HCT116 (cell line): ENCODE data around the gene DTNB. TPM values are rescaled to one million over a fixed set of nuclear protein-coding genes. Genes with fewer than 3 reads are reported as not detected.

ENCODE experiments used
- ATAC-seq: fragments of 200-7000 bp; cut with Tn5 transposase; 2 replicates; pipeline ENCODE4 v1.9.1; 2020; ENCODE audit warnings: mild to moderate bottlenecking, moderate library complexity
- BruUV-seq: library from RNA; stranded (reverse); fragments of 400-500 nt; replicated peaks from 2 replicates; lab custom pipeline; 2021; lab: Mats Ljungman, UMichigan
- CTCF ChIA-PET: fragments of 300-600 bp; sonication (Branson Sonifier 250); formaldehyde crosslinking; loops from one replicate; lab custom pipeline; 2021; ENCODE audit warnings: antibody characterized with exemption; lab: Charles Lee
- POLR2A ChIA-PET: fragments of 300-600, 350-600 bp; sonication (Branson Sonifier 250); formaldehyde crosslinking; loops from one replicate; lab custom pipeline; 2021; ENCODE audit warnings: antibody characterized with exemption; lab: Charles Lee
- RAD21 ChIA-PET, 2 experiments: fragments of 300-600 bp; sonication (Branson Sonifier 250); formaldehyde crosslinking; loops; one replicate each; lab custom pipeline; 2023; ENCODE audit warnings: low total read pairs in 2 of 2; ENCODE audit not compliant: uncharacterized antibody in 2 of 2, unreplicated experiment in 2 of 2, low non-redundant PET in 1 of 2; lab: Charles Lee
- DNase-seq: peaks from one replicate; pipeline ENCODE4 v3.0.0-alpha.2; 2010; ENCODE audit warnings: low read depth, low spot score
- H2AFZ ChIP-seq: fragments of 200-600 bp; shearing (Covaris generic), sonication (generic); 2 replicates; pipeline ENCODE4 v1.6.1; 2017; ENCODE audit warnings: low read depth, mixed run types, mixed read lengths, antibody characterized with exemption, low read length; ENCODE audit not compliant: poor library complexity, severe bottlenecking
- H3K27ac ChIP-seq: 2 replicates; pipeline ENCODE4 v1.5.1; 2012; ENCODE audit warnings: low read depth, low read length
- H3K27me3 ChIP-seq: fragments of 200-600 bp; sonication (generic); 2 replicates; pipeline ENCODE4 v1.6.1; 2016; ENCODE audit warnings: mixed run types, low read length, mixed read lengths; ENCODE audit not compliant: insufficient read depth
- H3K36me3 ChIP-seq, 2 experiments: fragments of 200-500 bp in 1 of 2; fragments of 200-600 bp in 1 of 2; sonication (Bioruptor generic) in 1 of 2; sonication (generic) in 1 of 2; 2 replicates each; pipeline versions ENCODE4 v1.5.1 to v1.6.1; 2014 to 2016; ENCODE audit warnings: low read length in 2 of 2, inconsistent platforms in 1 of 2, mixed read lengths in 1 of 2, mixed run types in 1 of 2; ENCODE audit not compliant: insufficient read depth in 2 of 2, control insufficient read depth in 1 of 2
- H3K4me1 ChIP-seq, 2 experiments: fragments of 200-600 bp in 1 of 2; sonication (generic) in 1 of 2; 2 replicates each; pipeline versions ENCODE4 v1.5.1 to v1.6.1; 2012 to 2017; ENCODE audit warnings: low read length in 2 of 2, inconsistent platforms in 1 of 2, mild to moderate bottlenecking in 1 of 2, mixed read lengths in 1 of 2, mixed run types in 1 of 2, moderate library complexity in 1 of 2; ENCODE audit not compliant: insufficient read depth in 2 of 2, control insufficient read depth in 1 of 2
- H3K4me2 ChIP-seq: fragments of 200-600 bp; sonication (generic); 2 replicates; pipeline ENCODE4 v1.6.1; 2017; ENCODE audit warnings: mixed run types, low read length, mixed read lengths
- H3K4me3 ChIP-seq, 2 experiments: fragments of 200-600 bp in 1 of 2; sonication (generic) in 1 of 2; replicated peaks in 1 of 2; 2 replicates each; pipeline ENCODE4 v1.5.1; 2011 to 2016; ENCODE audit warnings: low read length in 2 of 2, control low read depth in 1 of 2, low read depth in 1 of 2, mild to moderate bottlenecking in 1 of 2, mixed read lengths in 1 of 2, mixed run types in 1 of 2
- H3K79me2 ChIP-seq: fragments of 200-600 bp; sonication (generic); 2 replicates; pipeline ENCODE4 v1.6.1; 2017; ENCODE audit warnings: mild to moderate bottlenecking, mixed run types, low read length, moderate library complexity, mixed read lengths; ENCODE audit not compliant: insufficient read depth
- H3K9ac ChIP-seq: fragments of 200-600 bp; sonication (generic); 2 replicates; pipeline ENCODE4 v1.6.1; 2016; ENCODE audit warnings: low read length, mixed read lengths
- H3K9me2 ChIP-seq: fragments of 200-600 bp; sonication (generic), shearing (Covaris generic); 2 replicates; pipeline ENCODE4 v1.6.1; 2017; ENCODE audit warnings: mixed run types, mild to moderate bottlenecking, moderate library complexity; ENCODE audit not compliant: insufficient read depth
- H3K9me3 ChIP-seq, 2 experiments: fragments of 200-500 bp in 1 of 2; fragments of 200-600 bp in 1 of 2; sonication (Bioruptor generic) in 1 of 2; sonication (generic) in 1 of 2; 2 replicates each; pipeline ENCODE4 v1.6.1; 2014 to 2017; ENCODE audit warnings: low read length in 2 of 2, mixed read lengths in 2 of 2, inconsistent platforms in 1 of 2, low read depth in 1 of 2, mild to moderate bottlenecking in 1 of 2, mixed run types in 1 of 2, moderate library complexity in 1 of 2; ENCODE audit not compliant: control insufficient read depth in 1 of 2, insufficient read depth in 1 of 2
- H4K20me1 ChIP-seq: fragments of 200-600 bp; sonication (generic), shearing (Covaris generic); 2 replicates; pipeline ENCODE4 v1.6.1; 2017; ENCODE audit warnings: mixed run types, mild to moderate bottlenecking, moderate library complexity; ENCODE audit not compliant: insufficient read depth
- CBX3 ChIP-seq: IDR thresholded peaks from 2 replicates; pipeline ENCODE4 v1.6.1; 2012; ENCODE audit warnings: low read depth
- EGR1 ChIP-seq: IDR thresholded peaks from 2 replicates; pipeline ENCODE4 v1.6.1; 2012; ENCODE audit warnings: low read depth
- ELF1 ChIP-seq: IDR thresholded peaks from 2 replicates; pipeline ENCODE4 v1.6.1; 2012; ENCODE audit warnings: low read depth, borderline replicate concordance
- EZH2 ChIP-seq: fragments of 200-600 bp; sonication (generic); IDR thresholded peaks from 2 replicates; pipeline ENCODE4 v1.6.1; 2017; ENCODE audit warnings: antibody characterized with exemption, mixed run types
- EZH2phosphoT487 ChIP-seq: fragments of 200-600 bp; IDR thresholded peaks from 2 replicates; pipeline ENCODE4 v1.6.1; 2018; ENCODE audit warnings: antibody characterized with exemption, borderline replicate concordance
- FOSL1 ChIP-seq: IDR thresholded peaks from 2 replicates; pipeline ENCODE4 v1.6.1; 2012; ENCODE audit warnings: low read depth
- JUND ChIP-seq: IDR thresholded peaks from 2 replicates; pipeline ENCODE4 v1.6.1; 2012
- POLR2A ChIP-seq: IDR thresholded peaks from 2 replicates; pipeline ENCODE4 v1.7.0; 2011; ENCODE audit warnings: borderline replicate concordance; ENCODE audit not compliant: insufficient read depth, insufficient read length; ENCODE audit errors: extremely low read depth
- POLR2AphosphoS5 ChIP-seq: IDR thresholded peaks from 2 replicates; pipeline ENCODE4 v1.6.1; 2011; ENCODE audit warnings: mild to moderate bottlenecking, low read depth, low read length, moderate library complexity
- SIN3A ChIP-seq: IDR thresholded peaks from 2 replicates; pipeline ENCODE4 v1.6.1; 2012; ENCODE audit warnings: low read depth
- YY1 ChIP-seq: IDR thresholded peaks from 2 replicates; pipeline ENCODE4 v1.6.1; 2011; ENCODE audit warnings: low read length, low read depth, moderate library complexity, mild to moderate bottlenecking; ENCODE audit not compliant: insufficient replicate concordance; ENCODE audit errors: extremely low read depth
- intact Hi-C: fragments of 100-400 bp; cut with micrococcal nuclease; formaldehyde crosslinking; loops from 2 replicates; pipeline ENCODE4 v1.10.0; 2022
- total RNA-seq: library from RNA; stranded (reverse); gene quantifications from one replicate; pipeline ENCODE4 v1.2.1, GENCODE V29; 2021; ENCODE audit not compliant: unreplicated experiment
- TF ChIP-seq, protein P1 (sequence below): IDR thresholded peaks from 2 replicates; pipeline ENCODE4 v1.6.1; 2011; ENCODE audit warnings: mild to moderate bottlenecking, low read length, moderate library complexity; ENCODE audit not compliant: insufficient replicate concordance; ENCODE audit errors: extremely low read depth
- TF ChIP-seq, protein P2 (sequence below): IDR thresholded peaks from 2 replicates; pipeline ENCODE4 v1.6.1; 2012; ENCODE audit warnings: low read depth
- TF ChIP-seq, protein P3 (sequence below): IDR thresholded peaks from 2 replicates; pipeline ENCODE4 v1.6.1; 2012
- TF ChIP-seq, protein P4 (sequence below), 3 experiments: fragments of 200-600 bp in 1 of 3; sonication (generic) in 1 of 3; IDR thresholded peaks in 2 of 3; conservative IDR thresholded peaks in 1 of 3; 2 replicates each; pipeline ENCODE4 v1.5.1; 2012 to 2017; ENCODE audit warnings: low read depth in 2 of 3, low read length in 2 of 3, antibody characterized with exemption in 1 of 3, borderline replicate concordance in 1 of 3, control low read depth in 1 of 3, mild to moderate bottlenecking in 1 of 3, mixed read lengths in 1 of 3, mixed run types in 1 of 3, moderate library complexity in 1 of 3; ENCODE audit not compliant: insufficient read depth in 1 of 3

DTNB gene
- total RNA-seq, 1 experiment from 2014 or later, result 30.2 TPM

DNA sequence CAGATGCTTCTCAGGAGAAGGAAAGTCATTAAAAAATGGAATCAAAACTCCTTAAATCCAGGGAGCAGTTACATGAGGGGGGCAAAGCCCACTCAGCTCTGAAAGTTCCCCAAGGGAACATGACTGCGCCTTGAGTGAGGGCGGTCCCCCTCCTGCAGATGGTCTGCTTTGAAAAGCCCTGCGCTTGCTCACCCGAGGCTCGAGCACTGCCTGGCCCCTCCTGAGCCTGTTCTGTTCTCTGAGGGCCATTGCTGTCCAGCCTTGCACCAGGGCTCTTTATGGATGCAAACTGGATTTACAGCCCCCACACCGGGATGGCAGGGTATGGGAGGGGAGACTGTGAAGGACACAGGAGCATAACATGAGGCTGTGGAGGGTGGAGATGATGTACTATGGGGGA, 293.8 kb downstream of the DTNB start:
- no peak for ATAC-seq
- CTCF ChIA-PET, result no interaction called here

More for the DNA sequence above, 293.8 kb downstream of the DTNB start:
- POLR2A ChIA-PET, result no interaction called here
- intact Hi-C loops, result no loop called here
- Histone ChIP-seq H2AFZ (no peak overlapping the region), H3K9me2 (no peaks in the 10 kb centered on the region), H3K4me1 (peaks cover 12 to 19% of the 10 kb centered on the region in 2 experiments), H3K27ac (no peak overlapping the region), H3K27me3 (no peaks in the 10 kb centered on the region), H3K9me3 (no peaks in the 10 kb centered on the region), H4K20me1 (no peaks in the 10 kb centered on the region), H3K4me2 (no peak overlapping the region), H3K9ac (no peak overlapping the region), H3K4me3 (no peak overlapping the region), H3K79me2 (no peaks in the 10 kb centered on the region), H3K36me3 (no peaks in the 10 kb centered on the region)
- TF ChIP-seq, protein P1, sequence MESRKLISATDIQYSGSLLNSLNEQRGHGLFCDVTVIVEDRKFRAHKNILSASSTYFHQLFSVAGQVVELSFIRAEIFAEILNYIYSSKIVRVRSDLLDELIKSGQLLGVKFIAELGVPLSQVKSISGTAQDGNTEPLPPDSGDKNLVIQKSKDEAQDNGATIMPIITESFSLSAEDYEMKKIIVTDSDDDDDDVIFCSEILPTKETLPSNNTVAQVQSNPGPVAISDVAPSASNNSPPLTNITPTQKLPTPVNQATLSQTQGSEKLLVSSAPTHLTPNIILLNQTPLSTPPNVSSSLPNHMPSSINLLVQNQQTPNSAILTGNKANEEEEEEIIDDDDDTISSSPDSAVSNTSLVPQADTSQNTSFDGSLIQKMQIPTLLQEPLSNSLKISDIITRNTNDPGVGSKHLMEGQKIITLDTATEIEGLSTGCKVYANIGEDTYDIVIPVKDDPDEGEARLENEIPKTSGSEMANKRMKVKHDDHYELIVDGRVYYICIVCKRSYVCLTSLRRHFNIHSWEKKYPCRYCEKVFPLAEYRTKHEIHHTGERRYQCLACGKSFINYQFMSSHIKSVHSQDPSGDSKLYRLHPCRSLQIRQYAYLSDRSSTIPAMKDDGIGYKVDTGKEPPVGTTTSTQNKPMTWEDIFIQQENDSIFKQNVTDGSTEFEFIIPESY, result no peak
- TF ChIP-seq, protein P2, sequence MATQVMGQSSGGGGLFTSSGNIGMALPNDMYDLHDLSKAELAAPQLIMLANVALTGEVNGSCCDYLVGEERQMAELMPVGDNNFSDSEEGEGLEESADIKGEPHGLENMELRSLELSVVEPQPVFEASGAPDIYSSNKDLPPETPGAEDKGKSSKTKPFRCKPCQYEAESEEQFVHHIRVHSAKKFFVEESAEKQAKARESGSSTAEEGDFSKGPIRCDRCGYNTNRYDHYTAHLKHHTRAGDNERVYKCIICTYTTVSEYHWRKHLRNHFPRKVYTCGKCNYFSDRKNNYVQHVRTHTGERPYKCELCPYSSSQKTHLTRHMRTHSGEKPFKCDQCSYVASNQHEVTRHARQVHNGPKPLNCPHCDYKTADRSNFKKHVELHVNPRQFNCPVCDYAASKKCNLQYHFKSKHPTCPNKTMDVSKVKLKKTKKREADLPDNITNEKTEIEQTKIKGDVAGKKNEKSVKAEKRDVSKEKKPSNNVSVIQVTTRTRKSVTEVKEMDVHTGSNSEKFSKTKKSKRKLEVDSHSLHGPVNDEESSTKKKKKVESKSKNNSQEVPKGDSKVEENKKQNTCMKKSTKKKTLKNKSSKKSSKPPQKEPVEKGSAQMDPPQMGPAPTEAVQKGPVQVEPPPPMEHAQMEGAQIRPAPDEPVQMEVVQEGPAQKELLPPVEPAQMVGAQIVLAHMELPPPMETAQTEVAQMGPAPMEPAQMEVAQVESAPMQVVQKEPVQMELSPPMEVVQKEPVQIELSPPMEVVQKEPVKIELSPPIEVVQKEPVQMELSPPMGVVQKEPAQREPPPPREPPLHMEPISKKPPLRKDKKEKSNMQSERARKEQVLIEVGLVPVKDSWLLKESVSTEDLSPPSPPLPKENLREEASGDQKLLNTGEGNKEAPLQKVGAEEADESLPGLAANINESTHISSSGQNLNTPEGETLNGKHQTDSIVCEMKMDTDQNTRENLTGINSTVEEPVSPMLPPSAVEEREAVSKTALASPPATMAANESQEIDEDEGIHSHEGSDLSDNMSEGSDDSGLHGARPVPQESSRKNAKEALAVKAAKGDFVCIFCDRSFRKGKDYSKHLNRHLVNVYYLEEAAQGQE, result no peak
- TF ChIP-seq, protein P3, sequence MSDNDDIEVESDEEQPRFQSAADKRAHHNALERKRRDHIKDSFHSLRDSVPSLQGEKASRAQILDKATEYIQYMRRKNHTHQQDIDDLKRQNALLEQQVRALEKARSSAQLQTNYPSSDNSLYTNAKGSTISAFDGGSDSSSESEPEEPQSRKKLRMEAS, result no peak
- TF ChIP-seq YY1 (no peak), SIN3A (no peak), EZH2phosphoT487 (no peak), FOSL1 (no peak), POLR2A (no peak), EGR1 (no peak), CBX3 (no peak), JUND (no peak), POLR2AphosphoS5 (no peak), ELF1 (no peak), EZH2 (no peak)
- TF ChIP-seq, protein P4, sequence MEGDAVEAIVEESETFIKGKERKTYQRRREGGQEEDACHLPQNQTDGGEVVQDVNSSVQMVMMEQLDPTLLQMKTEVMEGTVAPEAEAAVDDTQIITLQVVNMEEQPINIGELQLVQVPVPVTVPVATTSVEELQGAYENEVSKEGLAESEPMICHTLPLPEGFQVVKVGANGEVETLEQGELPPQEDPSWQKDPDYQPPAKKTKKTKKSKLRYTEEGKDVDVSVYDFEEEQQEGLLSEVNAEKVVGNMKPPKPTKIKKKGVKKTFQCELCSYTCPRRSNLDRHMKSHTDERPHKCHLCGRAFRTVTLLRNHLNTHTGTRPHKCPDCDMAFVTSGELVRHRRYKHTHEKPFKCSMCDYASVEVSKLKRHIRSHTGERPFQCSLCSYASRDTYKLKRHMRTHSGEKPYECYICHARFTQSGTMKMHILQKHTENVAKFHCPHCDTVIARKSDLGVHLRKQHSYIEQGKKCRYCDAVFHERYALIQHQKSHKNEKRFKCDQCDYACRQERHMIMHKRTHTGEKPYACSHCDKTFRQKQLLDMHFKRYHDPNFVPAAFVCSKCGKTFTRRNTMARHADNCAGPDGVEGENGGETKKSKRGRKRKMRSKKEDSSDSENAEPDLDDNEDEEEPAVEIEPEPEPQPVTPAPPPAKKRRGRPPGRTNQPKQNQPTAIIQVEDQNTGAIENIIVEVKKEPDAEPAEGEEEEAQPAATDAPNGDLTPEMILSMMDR (IDR thresholded peaks at IDR 0.05 in 2 of 3, conservative IDR thresholded peaks at IDR 0.05 in 1 of 3; ENCODE audit: borderline replicate concordance in 1 of 3, insufficient read depth in 1 of 3, low read depth in 2 of 3, low read length in 2 of 3), result no peak
- no peak for DNase-seq
- BruUV-seq, result no TSS peak
- RAD21 ChIA-PET, result no interaction called here
